ENCODE data around the gene RHBDF2.

Gene RHBDF2

DNA sequence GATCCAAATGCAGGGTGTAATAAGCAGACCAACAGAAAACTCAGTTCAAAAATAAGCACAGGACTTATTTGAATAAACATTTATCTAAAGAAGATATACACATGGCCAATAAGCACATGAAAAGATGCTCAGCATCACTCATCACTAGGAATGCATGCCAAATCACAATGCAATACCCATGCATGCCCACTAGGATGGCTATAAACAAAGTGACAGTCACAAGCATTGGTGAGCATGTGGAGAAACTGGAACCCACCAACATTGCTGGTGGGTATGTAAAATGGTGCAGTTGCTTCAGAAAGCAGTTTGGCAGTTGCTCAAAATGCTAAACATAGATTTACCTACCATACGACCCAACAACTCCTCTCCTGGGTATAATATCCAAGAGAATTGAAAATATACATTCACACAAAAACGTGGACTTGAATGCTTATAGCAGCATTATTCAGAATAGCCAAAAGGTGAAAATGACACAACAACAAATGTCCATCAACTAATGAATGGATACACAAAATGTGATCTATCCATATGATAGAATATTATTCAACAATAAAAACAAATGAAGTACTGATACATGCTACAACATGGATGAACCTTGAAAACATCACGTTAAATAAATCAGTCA is 68.4 kb downstream of the RHBDF2 start:
- peak in 1 of 2 experiments; percentile 34 for DNase-seq

DNA sequence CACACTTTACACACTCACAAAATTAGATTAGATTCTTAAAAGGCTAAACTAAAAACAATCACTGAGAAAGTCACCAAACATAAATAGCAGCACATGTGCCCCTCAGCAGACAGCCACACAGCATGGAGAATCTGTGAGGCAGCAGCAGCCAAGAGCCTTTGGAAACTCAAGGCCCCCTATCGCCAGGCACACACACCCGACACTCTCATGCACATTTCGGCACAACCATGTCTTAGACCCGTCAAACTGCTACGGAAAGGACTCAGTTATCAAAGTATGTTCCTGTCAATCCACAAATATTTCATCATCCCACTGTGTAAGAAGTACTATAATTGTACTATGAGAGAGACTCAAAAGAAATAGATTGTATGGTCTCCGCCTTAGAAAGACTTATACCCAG is 69.2 kb downstream of the RHBDF2 start:
- DNase-seq: no peak

DNA sequence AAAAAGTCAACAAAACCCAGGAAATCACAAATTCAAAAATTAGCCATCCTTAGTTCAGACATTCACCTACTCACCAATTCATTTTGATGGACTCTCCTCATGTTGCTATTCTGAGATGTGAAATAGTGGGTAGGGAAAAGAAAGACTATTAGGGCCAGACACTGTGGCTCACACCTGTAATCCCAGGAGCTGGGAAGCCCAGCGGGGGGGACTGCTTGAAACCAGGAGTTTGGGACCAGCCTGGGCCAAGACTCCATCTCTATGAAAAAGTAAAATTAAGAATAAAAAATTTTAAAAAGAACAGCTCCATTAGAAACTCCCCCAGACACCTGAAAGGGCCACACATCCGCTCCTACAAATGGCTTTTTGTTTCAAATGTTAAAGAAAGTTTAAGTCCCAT is 69.7 kb downstream of the RHBDF2 start:
- no peak for DNase-seq

DNA sequence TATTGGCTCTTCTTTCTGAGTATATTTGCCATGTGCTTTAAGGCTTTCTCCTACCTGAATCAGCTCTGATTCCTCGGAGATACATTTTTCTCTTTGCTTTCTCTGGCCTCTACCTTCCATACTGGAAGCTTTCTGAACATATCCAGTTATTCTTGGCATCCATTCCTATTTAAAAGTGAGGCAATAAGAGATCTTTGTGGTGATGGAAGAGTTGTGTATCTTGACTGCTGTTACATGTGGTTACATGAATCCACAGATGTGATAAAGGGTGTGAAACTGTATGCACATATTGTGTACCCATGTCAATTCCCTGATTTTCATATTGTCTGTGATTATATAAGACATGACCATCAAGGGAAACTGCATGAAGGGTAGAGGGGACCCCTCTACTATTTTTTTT is 72.7 kb downstream of the RHBDF2 start:
- DNase-seq: no peak

DNA sequence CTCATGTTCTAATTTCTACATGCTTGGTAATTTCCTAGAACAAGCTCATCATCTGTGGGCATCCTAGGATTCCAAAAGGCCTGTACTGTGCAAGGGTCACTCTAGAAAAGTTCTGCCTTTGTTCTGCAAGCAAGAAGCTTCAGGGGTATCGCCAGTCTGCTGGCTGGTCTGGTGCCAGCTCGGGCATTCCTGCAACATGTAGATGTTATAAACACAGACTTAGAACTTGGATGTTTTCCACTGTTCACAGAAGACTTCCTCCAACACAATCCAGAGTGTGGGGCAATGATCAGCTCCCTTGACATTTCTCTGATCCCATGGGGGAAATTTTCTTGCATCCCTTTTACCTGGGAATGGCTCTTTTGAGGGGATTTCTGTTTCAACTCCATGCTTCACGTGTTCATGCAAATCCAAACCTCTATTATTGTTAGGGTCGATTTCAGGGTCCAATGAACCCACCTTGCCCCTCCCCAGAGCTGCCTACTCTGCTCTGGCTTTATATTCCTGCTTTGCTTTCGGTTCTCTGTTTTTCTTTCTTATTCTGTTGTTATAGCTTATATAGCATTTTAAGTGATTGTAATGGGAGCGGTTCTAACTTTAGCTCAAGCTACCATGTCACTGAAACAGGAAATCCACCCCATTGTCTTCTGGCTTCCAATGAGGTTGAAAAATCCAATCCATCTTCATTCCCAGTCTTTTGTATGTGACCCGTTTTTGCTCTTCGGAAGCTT is 73.6 kb downstream of the RHBDF2 start:
- no peak for DNase-seq

DNA sequence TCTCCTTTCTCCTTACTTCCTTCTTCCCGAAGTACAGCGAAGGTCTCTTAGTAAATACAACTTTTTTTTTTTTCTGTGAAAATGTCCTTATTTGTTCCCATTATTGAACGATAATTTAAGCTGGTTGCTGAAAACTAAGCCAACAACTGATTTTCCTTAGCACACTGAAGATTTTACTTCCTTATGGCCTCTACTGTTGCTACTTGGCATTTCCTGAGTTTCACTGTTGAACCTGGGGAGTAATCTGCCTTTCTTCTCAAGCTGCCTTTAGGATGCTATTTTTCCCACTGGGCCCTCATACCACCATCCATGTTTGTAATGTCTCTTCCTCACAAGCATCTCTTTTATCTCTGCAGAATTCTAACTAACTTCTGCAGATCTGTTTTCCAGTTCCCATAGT is 74.4 kb downstream of the RHBDF2 start:
- no peak for DNase-seq

DNA sequence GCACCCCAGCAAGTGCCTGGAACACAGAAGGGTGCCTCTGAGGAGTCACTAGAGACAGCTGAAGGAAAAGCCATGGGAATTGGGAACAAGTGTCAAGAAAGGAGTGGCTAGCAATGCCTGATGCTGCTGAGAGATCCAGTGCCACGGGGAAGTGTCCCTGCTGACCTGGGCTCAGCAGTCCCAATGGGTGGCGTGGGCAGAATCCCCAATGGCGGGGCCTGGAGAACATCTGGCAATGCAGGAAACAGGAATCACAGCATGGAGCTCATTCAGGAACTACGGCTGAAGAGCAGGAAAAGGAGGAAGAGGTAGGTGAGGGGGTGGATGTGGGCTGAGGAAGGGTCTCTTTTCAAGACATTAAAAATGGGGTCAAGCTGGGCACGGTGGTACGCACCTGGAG is 78.4 kb downstream of the RHBDF2 start:
- DNase-seq: no peak

DNA sequence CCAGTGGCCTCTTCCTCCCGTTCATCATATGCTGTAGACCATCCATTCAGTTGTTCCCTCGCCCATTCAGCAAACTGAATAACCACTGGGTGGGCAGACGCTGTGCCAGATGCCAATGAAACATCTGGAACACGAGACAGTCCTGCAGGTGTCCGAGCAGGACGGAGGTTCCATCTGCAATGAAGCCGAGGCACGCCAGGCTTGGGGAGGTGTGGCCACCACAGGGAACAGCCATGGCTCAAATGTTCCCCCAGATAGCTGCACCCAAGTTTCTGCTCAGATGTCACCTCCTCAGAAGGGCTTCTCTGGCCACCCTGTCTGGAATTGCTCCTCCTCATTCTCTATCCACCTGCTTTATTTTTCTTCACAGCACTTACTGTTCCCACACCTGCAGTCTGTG is 78.8 kb downstream of the RHBDF2 start:
- no peak for DNase-seq

DNA sequence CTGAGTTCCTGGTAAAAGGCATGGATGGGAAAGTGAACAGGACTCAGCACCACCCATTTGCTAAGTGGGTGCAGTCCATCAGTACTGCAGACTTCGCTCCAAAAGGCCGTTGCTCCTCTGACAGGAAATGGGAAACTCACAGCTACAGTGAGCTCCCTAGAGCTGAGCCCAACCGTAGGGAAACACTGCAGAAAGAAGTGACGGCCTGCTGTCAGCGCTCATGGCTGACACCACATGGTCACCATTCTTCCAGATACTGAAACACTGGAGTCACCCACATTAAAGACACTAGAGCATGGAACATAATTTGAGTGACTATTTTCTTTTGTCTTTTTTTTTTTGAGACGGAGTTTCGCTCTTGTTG is 80.2 kb downstream of the RHBDF2 start:
- DNase-seq: no peak

All from SHP77 (cell line).